ENCODE data around the gene ALPL. TPM values are rescaled to one million over a fixed set of nuclear protein-coding genes. Genes with fewer than 3 reads are reported as not detected.

Gene ALPL
- polyA plus RNA-seq, 2 of the 4 experiments (the other 2 are of a cell fraction), result 0.06 to 0.31 TPM

DNA sequence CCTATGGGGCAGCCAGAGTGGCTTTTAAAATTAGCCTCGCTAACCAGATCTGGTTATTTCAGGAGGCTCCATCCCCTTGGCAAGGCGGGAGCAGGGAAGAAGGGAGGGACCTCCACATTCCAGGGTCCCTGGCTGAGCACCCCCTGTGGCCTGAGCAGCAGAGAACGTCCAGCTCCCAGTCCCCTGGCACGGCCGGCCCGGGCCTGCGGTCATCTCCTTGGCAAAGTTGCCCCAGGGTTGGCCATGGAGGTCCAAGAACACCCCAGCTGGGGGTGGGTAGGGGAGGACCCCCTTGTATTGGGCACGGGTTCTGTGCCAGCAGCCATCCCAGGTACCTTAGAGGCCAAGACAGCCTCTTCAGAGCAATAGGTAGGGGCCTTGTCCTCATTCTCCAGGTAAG lies 84.0 kb downstream of the ALPL start:
- no peak overlapping the region for H3K4me3 ChIP-seq
- 0 out of 3 replicates have a peak, but pooled peaks cover 5% of the 10 kb centered on the region for H3K4me1 ChIP-seq
- ChIA-PET POLR2A (no interaction called here), CTCF (interaction anchor here (1.4 to 4.5 kb wide), 2 partner anchors 84 to 223 kb away, joined by 9 to 60 read pairs; partner anchors contain the start of gene ALPL)
- FAIRE-seq (no peak), ATAC-seq (no peak), DNase-seq (ENCODE audit: low read depth in 1 of 2, low spot score in 1 of 2) (no peak)
- no peaks in the 10 kb centered on the region for H3K9me3 ChIP-seq
- H3K4me2 ChIP-seq, result no peak overlapping the region
- 94% methylated on average over 2 of the region's 8 CpGs for WGBS (ENCODE audit: missing lambda C conversion rate)
- H3K27ac ChIP-seq, result no peak overlapping the region
- TF ChIP-seq EP300 (IDR thresholded peaks at IDR 0.05), result no peak
- no peak for TF ChIP-seq RAD21 (conservative IDR thresholded peaks at IDR 0.05 in 1 of 2, IDR thresholded peaks at IDR 0.05 in 1 of 2)
- no peak for TF ChIP-seq HOXB13 (CRISPR knock-in tag; IDR thresholded peaks at IDR 0.05; ENCODE audit: low read depth)
- TF ChIP-seq HOXA7 (CRISPR knock-in tag; IDR thresholded peaks at IDR 0.05), result no peak
- TF ChIP-seq MAFK (IDR thresholded peaks at IDR 0.05; ENCODE audit: partially characterized antibody), result no peak
- no peak for TF ChIP-seq NPAS2 (CRISPR knock-in tag; IDR thresholded peaks at IDR 0.05; ENCODE audit: borderline replicate concordance)
- TF ChIP-seq, protein P1, sequence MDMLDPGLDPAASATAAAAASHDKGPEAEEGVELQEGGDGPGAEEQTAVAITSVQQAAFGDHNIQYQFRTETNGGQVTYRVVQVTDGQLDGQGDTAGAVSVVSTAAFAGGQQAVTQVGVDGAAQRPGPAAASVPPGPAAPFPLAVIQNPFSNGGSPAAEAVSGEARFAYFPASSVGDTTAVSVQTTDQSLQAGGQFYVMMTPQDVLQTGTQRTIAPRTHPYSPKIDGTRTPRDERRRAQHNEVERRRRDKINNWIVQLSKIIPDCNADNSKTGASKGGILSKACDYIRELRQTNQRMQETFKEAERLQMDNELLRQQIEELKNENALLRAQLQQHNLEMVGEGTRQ (IDR thresholded peaks at IDR 0.05), result no peak
- TF ChIP-seq CHD2 (IDR thresholded peaks at IDR 0.05; ENCODE audit: low read length, partially characterized antibody), result no peak
- TF ChIP-seq ESRRA (IDR thresholded peaks at IDR 0.05; ENCODE audit: borderline replicate concordance, low read length), result no peak
- no peak for TF ChIP-seq KDM1A (IDR thresholded peaks at IDR 0.05; ENCODE audit: low read depth)
- no peak for TF ChIP-seq EHMT2 (IDR thresholded peaks at IDR 0.05; ENCODE audit: low read depth)
- no peak for TF ChIP-seq CEBPB (IDR thresholded peaks at IDR 0.05)
- TF ChIP-seq, protein P2, sequence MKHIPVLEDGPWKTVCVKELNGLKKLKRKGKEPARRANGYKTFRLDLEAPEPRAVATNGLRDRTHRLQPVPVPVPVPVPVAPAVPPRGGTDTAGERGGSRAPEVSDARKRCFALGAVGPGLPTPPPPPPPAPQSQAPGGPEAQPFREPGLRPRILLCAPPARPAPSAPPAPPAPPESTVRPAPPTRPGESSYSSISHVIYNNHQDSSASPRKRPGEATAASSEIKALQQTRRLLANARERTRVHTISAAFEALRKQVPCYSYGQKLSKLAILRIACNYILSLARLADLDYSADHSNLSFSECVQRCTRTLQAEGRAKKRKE (CRISPR knock-in tag; IDR thresholded peaks at IDR 0.05; ENCODE audit: low read depth), result no peak
- no peak for TF ChIP-seq MYC (IDR thresholded peaks at IDR 0.05; ENCODE audit: borderline replicate concordance, low read length)

DNA sequence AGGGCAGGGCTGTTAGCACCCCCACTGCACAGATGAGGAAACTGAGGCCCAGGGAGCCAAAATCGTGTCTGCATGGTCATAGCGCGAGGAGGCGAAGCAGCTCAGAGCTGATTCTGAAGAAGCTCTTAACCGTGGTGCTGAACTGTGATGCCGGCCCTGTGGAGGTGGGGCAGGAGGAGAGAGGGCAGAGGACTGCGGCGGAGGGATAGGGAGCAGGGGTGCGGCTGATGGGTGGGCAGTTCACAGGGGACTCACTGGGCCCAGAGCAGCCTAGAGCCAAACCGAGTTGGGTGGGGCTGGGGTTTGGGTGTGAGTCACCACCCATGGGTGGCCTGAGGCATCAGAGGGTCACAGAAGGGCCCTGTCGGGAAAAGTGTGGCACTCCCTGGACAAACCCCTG lies 85.3 kb downstream of the ALPL start:
- no peak for DNase-seq (ENCODE audit: low read depth in 1 of 2, low spot score in 1 of 2)
- no peak for FAIRE-seq
- CTCF ChIA-PET, result interaction anchor here (1.4 to 4.5 kb wide), 3 partner anchors 13 to 224 kb away, joined by 3 to 60 read pairs (median 9); partner anchors contain the start of gene ALPL
- POLR2A ChIA-PET, result no interaction called here
- H3K4me2 ChIP-seq, result no peak overlapping the region
- no peak for TF ChIP-seq CEBPB (IDR thresholded peaks at IDR 0.05)
- no peak for TF ChIP-seq MAZ (IDR thresholded peaks at IDR 0.05; ENCODE audit: borderline replicate concordance, low read depth, low read length)
- TF ChIP-seq, protein P3, sequence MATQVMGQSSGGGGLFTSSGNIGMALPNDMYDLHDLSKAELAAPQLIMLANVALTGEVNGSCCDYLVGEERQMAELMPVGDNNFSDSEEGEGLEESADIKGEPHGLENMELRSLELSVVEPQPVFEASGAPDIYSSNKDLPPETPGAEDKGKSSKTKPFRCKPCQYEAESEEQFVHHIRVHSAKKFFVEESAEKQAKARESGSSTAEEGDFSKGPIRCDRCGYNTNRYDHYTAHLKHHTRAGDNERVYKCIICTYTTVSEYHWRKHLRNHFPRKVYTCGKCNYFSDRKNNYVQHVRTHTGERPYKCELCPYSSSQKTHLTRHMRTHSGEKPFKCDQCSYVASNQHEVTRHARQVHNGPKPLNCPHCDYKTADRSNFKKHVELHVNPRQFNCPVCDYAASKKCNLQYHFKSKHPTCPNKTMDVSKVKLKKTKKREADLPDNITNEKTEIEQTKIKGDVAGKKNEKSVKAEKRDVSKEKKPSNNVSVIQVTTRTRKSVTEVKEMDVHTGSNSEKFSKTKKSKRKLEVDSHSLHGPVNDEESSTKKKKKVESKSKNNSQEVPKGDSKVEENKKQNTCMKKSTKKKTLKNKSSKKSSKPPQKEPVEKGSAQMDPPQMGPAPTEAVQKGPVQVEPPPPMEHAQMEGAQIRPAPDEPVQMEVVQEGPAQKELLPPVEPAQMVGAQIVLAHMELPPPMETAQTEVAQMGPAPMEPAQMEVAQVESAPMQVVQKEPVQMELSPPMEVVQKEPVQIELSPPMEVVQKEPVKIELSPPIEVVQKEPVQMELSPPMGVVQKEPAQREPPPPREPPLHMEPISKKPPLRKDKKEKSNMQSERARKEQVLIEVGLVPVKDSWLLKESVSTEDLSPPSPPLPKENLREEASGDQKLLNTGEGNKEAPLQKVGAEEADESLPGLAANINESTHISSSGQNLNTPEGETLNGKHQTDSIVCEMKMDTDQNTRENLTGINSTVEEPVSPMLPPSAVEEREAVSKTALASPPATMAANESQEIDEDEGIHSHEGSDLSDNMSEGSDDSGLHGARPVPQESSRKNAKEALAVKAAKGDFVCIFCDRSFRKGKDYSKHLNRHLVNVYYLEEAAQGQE (IDR thresholded peaks at IDR 0.05), result peak; percentile 59; the same call in 1 of the 2 replicates
- TF ChIP-seq POLR2AphosphoS2 (conservative IDR thresholded peaks at IDR 0.05; ENCODE audit: low read length), result no peak
- H3K4me1 ChIP-seq, result 0 out of 3 replicates have a peak, but pooled peaks cover 5% of the 10 kb centered on the region
- no peak overlapping the region for H3K4me3 ChIP-seq
- 44% methylated on average over 10 of the region's 11 CpGs for WGBS (ENCODE audit: missing lambda C conversion rate)
- no peak overlapping the region for H3K27ac ChIP-seq
- no peaks in the 10 kb centered on the region for H3K9me3 ChIP-seq
- ATAC-seq, result peak in 1 of 2 experiments; percentile 29; a peak in 3 of 6 replicates

Data from A549 (cell line).